Activated CD8-positive, alpha-beta memory T cell treated with anti-CD3 and anti-CD28 coated beads for 36 hours (primary cell): ENCODE measurements around the gene MYL10. TPM values are rescaled to one million over a fixed set of nuclear protein-coding genes. Genes with fewer than 3 reads are reported as not detected.

ENCODE experiments used
- CTCF ChIA-PET: fragments of 350-600 bp; sonication (Branson Sonifier 250); formaldehyde crosslinking; loops from one replicate; lab custom pipeline; 2021; ENCODE audit warnings: antibody characterized with exemption; lab: Charles Lee
- POLR2A ChIA-PET: fragments of 350-600 bp; sonication (Branson Sonifier 250); formaldehyde crosslinking; loops from one replicate; lab custom pipeline; 2021; ENCODE audit warnings: antibody characterized with exemption; lab: Charles Lee
- total RNA-seq, 2 experiments: library from RNA; stranded (reverse); gene quantifications; one replicate each; pipeline ENCODE4 v1.2.3, GENCODE V29; 2021

The MYL10 gene
- total RNA-seq, 2 experiments from 2014 or later, result not detected

GRCh38 chr7:101586906-101587677 lies 42.0 kb downstream of the MYL10 start:
- POLR2A ChIA-PET, result interaction anchor here (0.6 kb wide), 1 partner anchor 365 kb away, joined by 3 read pairs; no protein-coding TSS in a partner anchor
- CTCF ChIA-PET, result no interaction called here

DNA sequence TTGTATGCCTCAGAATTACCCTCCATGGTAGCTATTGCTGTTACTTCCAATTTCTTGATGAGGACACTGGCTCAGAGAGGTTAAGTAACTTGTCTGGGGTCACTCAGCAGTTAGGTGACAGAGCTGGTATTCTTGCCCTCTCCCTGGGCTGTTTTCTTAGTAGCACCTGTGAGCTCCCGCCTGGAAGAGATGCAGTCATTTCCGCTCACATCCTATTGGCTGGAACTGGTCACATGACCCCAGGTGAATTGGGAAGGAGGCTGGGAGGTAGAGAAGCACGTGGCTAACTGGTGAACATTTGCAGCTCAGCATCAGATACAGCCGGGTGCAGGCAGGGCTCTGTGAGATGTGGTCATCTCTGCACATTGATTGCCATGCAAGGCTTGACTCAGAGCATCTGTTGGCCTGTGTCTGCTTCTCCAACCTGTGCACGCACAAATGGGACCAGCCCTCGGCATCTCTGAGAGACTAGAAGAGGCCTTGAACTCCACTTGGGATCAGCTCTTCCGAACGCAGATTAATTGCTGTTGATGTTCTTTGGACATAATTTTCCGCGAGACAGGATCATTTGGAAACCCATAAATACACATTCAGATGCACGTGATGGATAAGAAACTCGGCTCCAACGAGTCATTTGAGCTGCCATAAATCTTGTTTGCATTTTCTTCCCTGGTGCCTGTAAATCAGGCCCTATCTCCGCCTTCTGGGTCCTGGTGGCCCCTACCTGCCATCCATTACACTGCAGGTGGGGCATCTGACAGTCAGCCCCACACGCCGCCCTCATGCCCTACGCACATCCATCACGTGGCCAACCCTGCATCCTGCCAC lies 42.8 kb downstream of the MYL10 start:
- POLR2A ChIA-PET, result no interaction called here
- CTCF ChIA-PET, result interaction anchor here (0.5 kb wide), 1 partner anchor 86 kb away, joined by 3 read pairs; no protein-coding TSS in a partner anchor

GRCh38 chr7:101582971-101583370 lies 46.1 kb downstream of the MYL10 start:
- ChIA-PET CTCF (interaction anchor here (1.1 kb wide), 1 partner anchor 20 kb away, joined by 3 read pairs; no protein-coding TSS in a partner anchor), POLR2A (interaction anchor here (0.6 kb wide), 1 partner anchor 843 kb away, joined by 3 read pairs; no protein-coding TSS in a partner anchor)

- POLR2A ChIA-PET, result no interaction called here
- CTCF ChIA-PET, result interaction anchor here (0.7 kb wide), 1 partner anchor 245 kb away, joined by 3 read pairs; no protein-coding TSS in a partner anchor
Measured at GRCh38 chr7:101581891-101582290, 47.2 kb downstream of the MYL10 start.

- ChIA-PET POLR2A (no interaction called here), CTCF (no interaction called here)
Measured at GRCh38 chr7:101580596-101580995, 48.5 kb downstream of the MYL10 start.

DNA sequence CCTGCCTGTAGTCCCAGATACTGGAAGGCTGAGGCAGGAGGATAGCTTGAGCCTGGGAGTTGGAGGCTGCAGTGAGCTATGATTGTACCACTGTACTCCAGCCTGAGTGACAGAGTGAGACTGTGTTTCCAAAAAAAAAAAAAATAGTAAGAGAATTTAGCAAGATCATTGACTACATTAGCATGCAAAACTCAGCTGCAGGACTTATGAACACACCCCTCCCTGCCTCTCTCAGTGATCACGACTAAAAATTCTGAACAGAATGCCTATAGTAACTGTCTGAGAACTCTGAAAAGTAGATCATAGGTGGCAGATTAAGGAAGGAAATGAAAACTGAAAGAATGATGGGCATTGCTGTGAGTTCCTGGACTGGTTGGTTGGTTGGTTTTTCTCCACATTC lies 50.5 kb downstream of the MYL10 start:
- POLR2A ChIA-PET, result no interaction called here
- CTCF ChIA-PET, result no interaction called here

DNA sequence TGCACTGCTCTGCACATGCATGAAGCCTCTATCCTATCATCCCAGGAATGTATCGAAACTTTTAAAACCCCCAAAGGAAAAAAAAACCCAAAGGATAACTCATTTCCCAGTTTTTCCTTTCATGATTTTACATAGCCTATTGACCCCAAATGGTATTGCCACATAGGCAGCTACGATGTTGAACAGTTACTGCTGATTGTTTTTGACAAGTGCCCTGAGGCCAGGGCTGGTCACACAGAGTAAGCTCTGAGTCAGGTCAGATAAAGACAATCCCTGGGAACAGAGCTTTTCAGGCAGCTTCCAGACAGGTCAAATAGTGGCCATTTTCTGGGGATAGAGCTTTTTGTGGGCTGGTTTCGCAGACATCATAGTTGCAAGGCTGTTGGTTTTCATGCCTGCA lies 52.1 kb downstream of the MYL10 start:
- ChIA-PET POLR2A (no interaction called here), CTCF (interaction anchor here (0.6 kb wide), 1 partner anchor 683 kb away, joined by 3 read pairs; no protein-coding TSS in a partner anchor)

GRCh38 chr7:101575721-101576120 lies 53.4 kb downstream of the MYL10 start:
- POLR2A ChIA-PET, result no interaction called here
- CTCF ChIA-PET, result no interaction called here

- CTCF ChIA-PET, result interaction anchor here (0.6 kb wide), 1 partner anchor 263 kb away, joined by 3 read pairs; no protein-coding TSS in a partner anchor
- POLR2A ChIA-PET, result no interaction called here
Measured at GRCh38 chr7:101575168-101575567, 53.9 kb downstream of the MYL10 start.

- ChIA-PET POLR2A (no interaction called here), CTCF (no interaction called here)
Measured at GRCh38 chr7:101572156-101572555, 56.9 kb downstream of the MYL10 start.

- CTCF ChIA-PET, result no interaction called here
Measured at GRCh38 chr7:101567230-101567629, 61.9 kb downstream of the MYL10 start.

GRCh38 chr7:101565601-101566209 lies 63.4 kb downstream of the MYL10 start:
- ChIA-PET POLR2A (no interaction called here), CTCF (no interaction called here)

More at GRCh38 chr7:101567230-101567629, 61.9 kb downstream of the MYL10 start:
- POLR2A ChIA-PET, result no interaction called here

GRCh38 chr7:101564778-101565211 lies 64.3 kb downstream of the MYL10 start:
- CTCF ChIA-PET, result no interaction called here
- POLR2A ChIA-PET, result no interaction called here

DNA sequence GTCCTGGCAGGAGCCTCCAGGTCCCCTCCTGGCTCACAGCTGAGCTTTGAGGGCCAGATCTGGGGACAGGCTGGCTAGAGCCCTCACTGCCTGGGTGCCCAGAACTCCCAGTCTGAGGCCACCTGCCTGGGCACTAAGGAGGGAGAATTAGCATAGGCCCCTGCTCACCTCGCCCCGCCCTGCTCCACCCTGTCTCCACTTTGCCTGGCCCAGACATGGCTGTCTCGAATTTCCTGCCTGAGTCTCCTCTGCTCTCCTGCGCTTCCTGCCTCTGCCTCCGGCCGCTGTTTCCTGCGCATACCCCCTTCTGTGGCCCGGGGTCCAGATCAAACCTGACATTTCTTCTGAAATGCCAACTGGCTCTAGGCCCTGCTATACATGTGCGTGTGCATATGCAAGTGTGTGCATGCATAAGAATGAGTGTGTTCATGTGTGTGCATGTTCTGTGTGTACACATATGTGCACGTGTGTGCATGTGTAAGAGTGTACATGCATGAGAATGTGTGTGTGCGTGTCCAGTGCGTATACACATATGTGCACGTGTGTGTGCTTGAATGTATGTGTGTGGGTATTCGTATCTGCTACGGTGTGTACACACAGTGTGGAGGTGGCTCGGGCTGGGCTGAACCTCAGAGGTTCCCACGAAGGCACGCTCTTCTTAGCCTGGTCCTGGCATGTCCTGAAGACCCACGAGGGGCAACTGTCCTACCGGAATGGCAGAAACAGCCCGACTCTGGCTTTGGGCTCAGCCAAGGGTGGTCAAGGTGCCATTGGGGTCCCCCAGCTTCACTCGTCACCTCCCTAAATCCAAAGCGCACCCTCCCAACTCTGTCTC lies 64.9 kb downstream of the MYL10 start:
- CTCF ChIA-PET, result no interaction called here
- POLR2A ChIA-PET, result no interaction called here

Other genes with a start within 250 kb of the MYL10 start
- gene CUX1, start 188.3 kb upstream of the MYL10 start, total RNA-seq, result 10 to 100 TPM; 21.1 to 23.2 TPM